NOMO-1 treated with dmso at 0.1 percent for 144 hours (cell line): ENCODE data around the gene CPVL.

ENCODE experiments used
- DNase-seq: peaks from one replicate; lab custom pipeline; 2025; ENCODE audit not compliant: unreplicated experiment; lab: John Stamatoyannopoulos, UW

CPVL gene

GRCh38 chr7:29045258-29046086 lies 100.9 kb downstream of the CPVL start:
- DNase-seq, result no peak

GRCh38 chr7:29044554-29044953 lies 101.8 kb downstream of the CPVL start:
- no peak for DNase-seq

- DNase-seq, result no peak
Observed at GRCh38 chr7:29043576-29043975, 102.8 kb downstream of the CPVL start.

GRCh38 chr7:29042824-29043231 lies 103.5 kb downstream of the CPVL start:
- no peak for DNase-seq

- no peak for DNase-seq
Observed at GRCh38 chr7:29041991-29042390, 104.3 kb downstream of the CPVL start.

GRCh38 chr7:29040579-29040925 lies 105.8 kb downstream of the CPVL start:
- DNase-seq, result no peak

- no peak for DNase-seq
Observed at GRCh38 chr7:29039821-29040578, 106.3 kb downstream of the CPVL start.

GRCh38 chr7:29038463-29038862 lies 107.9 kb downstream of the CPVL start:
- DNase-seq, result no peak

- no peak for DNase-seq
Observed at GRCh38 chr7:29035044-29035740, 111.1 kb downstream of the CPVL start.

- no peak for DNase-seq
Observed at GRCh38 chr7:29033584-29033983, 112.8 kb downstream of the CPVL start.

GRCh38 chr7:29032146-29032545 lies 114.2 kb downstream of the CPVL start:
- DNase-seq, result no peak

- no peak for DNase-seq
Observed at GRCh38 chr7:29030781-29031275, 115.5 kb downstream of the CPVL start.

- no peak for DNase-seq
Observed at GRCh38 chr7:29022291-29022988, 123.9 kb downstream of the CPVL start.

GRCh38 chr7:29019896-29020295 lies 126.4 kb downstream of the CPVL start:
- no peak for DNase-seq

- no peak for DNase-seq
Observed at GRCh38 chr7:29019387-29019786, 127.0 kb downstream of the CPVL start.

- no peak for DNase-seq
Observed at GRCh38 chr7:29017713-29018112, 128.6 kb downstream of the CPVL start.

- no peak for DNase-seq
Observed at GRCh38 chr7:29014725-29015124, 131.6 kb downstream of the CPVL start.

GRCh38 chr7:29013931-29014330 lies 132.4 kb downstream of the CPVL start:
- DNase-seq, result no peak

- no peak for DNase-seq
Observed at GRCh38 chr7:29013082-29013695, 133.1 kb downstream of the CPVL start.

- DNase-seq, result no peak
Observed at GRCh38 chr7:29009947-29010346, 136.4 kb downstream of the CPVL start.

- DNase-seq, result no peak
Observed at GRCh38 chr7:29008590-29008989, 137.7 kb downstream of the CPVL start.
